ENCODE data around the gene ZNF689.
"Not testable (repeated sequence)": the region's sequence is repeated elsewhere in the genome, so short reads cannot be mapped to it uniquely, and the experiment has no call there.

Gene ZNF689

GRCh38 chr16:30609926-30610839, at the start of gene ZNF689:
Gene ZNF689 (minus strand): TSS chr16:30610389. CDS start chr16:30610041, 348 bp downstream.
- peak; percentile 99 for DNase-seq (ENCODE audit: low spot score)

GRCh38 chr16:30658731-30659506, 48.7 kb upstream of the ZNF689 start:
- DNase-seq (ENCODE audit: low spot score), result peak; percentile 98

- peak; percentile 100 for DNase-seq (ENCODE audit: low spot score)
Measured at GRCh38 chr16:30657866-30658730, 47.9 kb upstream of the ZNF689 start, which contains the start of gene FBRS. Gene FBRS (plus strand): TSS chr16:30658431. CDS start chr16:30659519, 1,088 bp downstream.

DNA sequence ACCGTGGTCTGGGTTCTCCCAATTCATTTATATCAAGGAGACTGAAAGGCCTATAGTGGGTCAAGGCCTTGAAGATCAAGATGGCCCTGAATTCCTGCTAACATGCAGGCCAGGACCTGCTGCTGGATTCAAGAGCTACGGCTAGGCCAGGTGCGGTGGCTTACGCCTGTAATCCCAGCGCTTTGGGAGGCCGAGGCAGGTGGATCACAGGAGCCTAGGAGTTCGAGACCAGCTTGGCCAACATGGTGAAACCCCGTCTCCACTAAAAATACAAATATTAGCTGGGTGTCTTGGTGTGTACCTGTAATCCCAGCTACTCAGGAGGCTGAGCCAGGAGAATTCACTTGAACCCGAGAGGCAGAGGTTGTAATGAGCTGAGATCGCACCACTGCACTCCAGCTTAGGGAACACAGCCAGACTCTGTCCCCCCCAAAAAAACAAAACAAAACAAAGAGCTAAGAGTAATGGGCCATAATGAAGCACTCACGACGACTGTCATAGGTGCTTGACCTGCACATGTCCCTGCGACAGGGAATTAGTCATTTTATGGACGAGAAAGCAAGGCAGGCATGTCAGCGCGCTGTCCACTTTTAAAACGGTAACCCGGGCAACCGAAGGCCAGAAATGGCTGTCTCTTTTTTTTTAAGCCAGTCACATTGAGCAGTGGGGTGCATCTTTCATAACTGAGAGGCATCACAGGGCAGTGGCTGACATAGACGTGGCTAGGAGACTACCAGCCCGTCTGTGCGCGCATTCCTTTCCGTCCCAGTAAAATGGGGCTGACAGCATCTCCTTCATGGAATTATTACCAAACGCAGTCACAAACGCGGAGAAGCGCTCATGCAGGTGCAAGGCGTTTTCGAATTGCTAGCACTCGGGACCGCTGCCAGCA, 47.0 kb upstream of the ZNF689 start:
- no peak for DNase-seq (ENCODE audit: low spot score)

DNA sequence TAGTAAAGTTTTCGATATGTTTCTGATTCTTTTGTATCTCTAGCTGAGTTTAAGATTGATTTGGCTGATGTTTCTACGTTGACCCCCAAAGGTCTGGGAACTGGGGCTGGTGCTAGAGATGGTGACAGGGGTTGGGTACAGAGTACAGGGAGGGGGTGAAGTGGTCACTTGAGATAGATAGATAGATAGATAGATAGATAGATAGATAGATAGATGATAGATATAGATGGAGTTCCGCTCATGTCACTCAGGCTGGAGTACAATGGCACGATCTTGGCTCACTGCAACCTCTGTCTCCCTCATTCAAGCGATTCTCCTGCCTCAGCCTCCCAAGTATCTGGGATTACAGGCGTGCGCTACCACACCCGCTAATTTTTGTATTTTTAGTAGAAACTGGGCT, 46.2 kb upstream of the ZNF689 start:
- DNase-seq (ENCODE audit: low spot score), result no peak

DNA sequence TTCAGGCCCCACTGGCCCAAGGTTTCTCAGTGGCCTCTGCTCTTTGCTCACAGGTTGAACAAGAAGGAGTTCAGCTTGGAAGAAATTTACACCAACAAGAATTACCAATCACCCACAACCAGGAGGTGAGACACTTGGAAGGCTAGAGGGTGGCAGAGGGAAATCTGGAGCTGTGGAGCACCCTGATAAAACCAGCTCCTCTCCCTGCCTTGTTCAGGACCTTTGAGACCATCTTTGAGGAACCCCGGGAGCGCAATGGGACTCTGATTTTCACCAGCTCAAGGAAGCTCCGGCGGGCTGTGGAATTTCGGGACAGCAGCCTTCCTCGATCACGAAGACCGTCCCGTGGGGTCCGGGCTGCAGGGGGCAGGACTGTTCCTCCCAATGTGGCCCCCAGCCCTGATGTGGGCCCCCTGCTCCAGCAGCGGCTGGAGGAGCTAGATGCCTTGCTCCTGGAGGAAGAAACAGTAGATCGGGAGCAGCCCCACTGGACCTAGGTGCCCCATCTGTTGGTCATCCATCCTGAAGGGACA, 45.7 kb upstream of the ZNF689 start:
- no peak for DNase-seq (ENCODE audit: low spot score)

GRCh38 chr16:30654856-30655255, 44.7 kb upstream of the ZNF689 start:
- DNase-seq (ENCODE audit: low spot score), result no peak

GRCh38 chr16:30652718-30653117, 42.5 kb upstream of the ZNF689 start:
- no peak for DNase-seq (ENCODE audit: low spot score)

- DNase-seq (ENCODE audit: low spot score), result peak; percentile 17
Measured at GRCh38 chr16:30652005-30652296, 41.8 kb upstream of the ZNF689 start.

DNA sequence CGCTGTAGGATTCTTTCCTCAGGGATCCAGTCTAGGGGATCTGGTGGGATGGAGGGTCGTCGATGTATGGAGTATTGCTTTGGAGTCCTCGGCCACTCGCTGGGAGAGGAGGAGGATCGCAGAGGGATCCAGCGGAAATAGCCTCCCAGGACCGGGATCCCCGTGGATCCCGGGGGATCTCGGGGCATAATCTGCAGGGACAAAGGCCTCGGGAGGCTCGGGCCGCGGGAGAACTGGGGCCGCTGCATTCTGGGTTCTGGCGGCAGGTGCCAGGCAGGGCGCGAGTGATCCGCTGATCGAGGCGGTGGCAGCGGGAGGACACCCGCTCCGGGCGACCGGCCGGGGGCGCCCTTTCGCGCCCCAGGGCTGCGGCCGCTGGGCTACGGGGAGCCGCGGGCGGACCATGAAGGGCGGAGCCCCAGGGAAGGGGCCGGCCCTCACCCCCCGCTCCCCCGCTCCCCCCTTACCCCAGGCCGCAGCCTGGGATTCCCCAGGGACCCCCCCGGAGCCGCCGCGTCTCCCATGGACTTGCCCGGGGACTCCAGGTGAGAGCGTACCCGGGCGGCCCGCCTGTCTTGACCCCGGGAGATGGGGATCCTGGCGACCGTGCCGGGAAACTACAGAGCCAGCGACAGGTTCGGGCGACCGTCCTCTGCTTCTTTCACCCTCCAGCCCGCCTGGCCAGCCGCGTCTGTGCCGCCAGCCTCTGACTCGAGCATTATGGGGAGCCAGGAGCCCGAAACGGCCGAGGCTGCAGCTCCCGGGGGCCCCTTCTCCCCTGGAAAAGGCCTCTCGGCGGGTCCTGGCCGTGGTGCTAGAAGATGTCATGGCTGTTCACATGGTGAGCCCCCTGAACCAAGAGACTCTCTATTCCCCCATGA, 41.2 kb upstream of the ZNF689 start:
- peak; percentile 49 for DNase-seq (ENCODE audit: low spot score)

- peak; percentile 99 for DNase-seq (ENCODE audit: low spot score)
Measured at GRCh38 chr16:30650369-30651123, 40.4 kb upstream of the ZNF689 start, which contains the start of gene PRR14. Gene PRR14 (plus strand): TSS chr16:30650960. CDS start chr16:30651646, 686 bp downstream.

DNA sequence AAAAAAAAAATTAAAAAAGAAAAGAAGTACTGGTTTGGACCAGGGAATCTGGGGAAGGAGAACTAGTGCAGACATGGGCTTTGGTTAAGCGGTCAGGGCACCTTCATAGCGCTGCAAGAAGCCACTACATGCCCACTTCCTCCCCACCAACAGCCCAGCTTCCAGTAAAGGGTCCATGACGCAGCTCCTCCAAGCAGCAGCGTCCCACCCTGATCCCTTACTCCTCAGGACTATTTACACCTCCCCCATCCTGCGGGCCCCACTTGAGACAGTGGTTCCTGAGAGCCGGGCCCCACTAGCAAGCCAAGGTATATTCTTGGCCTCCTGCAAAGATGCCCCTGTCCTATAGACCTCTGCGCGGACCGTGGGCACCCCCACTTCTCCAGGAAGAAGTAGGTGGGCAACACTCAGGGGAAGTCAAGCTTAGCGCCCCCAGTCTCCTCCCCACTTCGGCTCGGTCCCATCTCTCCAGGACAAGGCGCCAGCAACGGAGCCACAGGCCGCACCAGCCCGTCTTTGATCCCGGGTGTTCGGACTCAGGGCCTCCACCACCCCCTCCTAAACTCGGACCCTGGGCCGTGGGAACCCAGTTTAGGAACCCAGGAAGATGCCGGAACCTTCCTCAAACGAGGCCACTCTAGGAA, 39.7 kb upstream of the ZNF689 start:
- DNase-seq (ENCODE audit: low spot score), result no peak

GRCh38 chr16:30647274-30647571, 37.0 kb upstream of the ZNF689 start:
- DNase-seq (ENCODE audit: low spot score), result no peak

- no peak for DNase-seq (ENCODE audit: low spot score)
Measured at GRCh38 chr16:30645727-30646126, 35.5 kb upstream of the ZNF689 start.

DNA sequence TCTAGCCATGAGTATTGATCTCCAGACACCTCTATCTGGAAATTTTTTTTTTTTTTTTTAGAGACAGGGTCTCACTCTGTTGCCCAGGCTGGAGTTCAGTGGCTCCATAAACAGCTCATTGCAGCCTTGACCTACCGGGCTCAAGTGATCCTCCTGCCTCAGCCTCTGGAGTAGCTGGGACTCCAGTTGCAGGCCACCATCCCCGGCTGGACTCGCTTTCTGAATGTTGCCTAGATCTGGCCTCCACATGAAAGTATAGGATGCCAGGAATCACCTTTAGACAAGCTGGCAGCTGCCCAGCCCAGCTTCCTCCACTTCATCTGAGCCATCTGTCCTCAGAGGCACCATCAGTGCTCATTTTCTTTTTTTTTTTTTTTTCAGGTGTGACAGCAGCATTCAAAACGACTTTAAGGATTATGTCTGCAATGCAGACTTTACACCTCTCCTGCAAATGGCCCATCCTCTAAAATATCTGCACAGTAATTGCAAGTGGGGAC, 34.2 kb upstream of the ZNF689 start:
- DNase-seq (ENCODE audit: low spot score), result peak; percentile 94

- no peak for DNase-seq (ENCODE audit: low spot score)
Measured at GRCh38 chr16:30641378-30641982, 31.3 kb upstream of the ZNF689 start.

DNA sequence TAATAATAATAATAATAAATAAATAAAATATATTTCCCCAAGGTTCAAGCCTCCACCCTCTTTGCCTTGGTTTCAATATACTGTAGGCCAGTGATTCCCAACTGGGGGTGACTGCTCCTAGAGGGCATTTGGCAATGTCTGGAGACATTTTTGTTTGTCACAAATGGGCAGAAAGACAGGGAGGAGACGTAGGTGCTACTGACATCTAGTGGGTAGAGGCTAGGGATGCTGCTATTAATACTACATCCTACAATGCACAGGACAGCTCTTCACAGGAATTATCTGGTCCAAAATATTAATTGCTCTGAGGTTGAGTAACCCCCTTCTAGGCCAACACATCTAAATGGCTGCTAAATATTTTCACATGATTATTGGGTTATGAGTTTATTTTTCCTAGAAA, 27.8 kb upstream of the ZNF689 start:
- DNase-seq (ENCODE audit: low spot score), result peak; percentile 64

GRCh38 chr16:30637139-30637538, 26.9 kb upstream of the ZNF689 start:
- DNase-seq (ENCODE audit: low spot score), result not testable (repeated sequence)
